Measurements from ENCODE around the gene HSD11B2.

DNA sequence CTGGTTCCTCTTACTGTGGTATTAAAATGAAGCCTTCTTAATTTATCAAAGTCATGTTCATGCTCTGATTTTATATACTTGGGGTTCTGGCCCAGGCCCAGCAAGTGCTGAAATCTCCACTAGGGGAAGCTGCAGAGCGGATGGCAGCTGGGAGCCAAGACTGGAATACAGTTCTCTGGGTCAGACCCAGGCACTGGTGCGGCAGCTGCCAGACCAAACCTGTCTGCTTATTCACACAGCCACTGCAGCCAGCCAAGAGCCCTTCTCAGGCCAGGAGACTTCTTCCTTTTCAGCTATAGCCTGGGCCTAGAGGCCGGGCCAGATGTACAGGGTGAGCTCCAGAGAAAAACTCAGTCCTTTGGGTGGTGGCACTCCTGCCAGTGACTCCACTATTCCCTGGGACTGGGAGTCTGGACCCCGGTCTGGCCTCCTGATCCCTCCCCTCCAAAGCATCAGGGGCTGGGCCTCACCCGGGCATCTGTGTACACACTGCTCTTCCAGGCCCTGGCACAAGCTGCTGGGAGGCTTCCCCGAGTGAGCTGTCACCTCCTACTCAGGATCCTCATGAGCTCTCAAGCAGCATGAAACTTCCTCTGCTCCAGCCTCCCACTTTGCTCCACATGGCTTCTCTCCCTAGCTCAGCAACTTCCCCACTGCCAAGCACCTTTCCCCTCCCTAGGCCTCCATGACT, 25.6 kb downstream of the HSD11B2 start:
- TF ChIP-seq, protein P1, sequence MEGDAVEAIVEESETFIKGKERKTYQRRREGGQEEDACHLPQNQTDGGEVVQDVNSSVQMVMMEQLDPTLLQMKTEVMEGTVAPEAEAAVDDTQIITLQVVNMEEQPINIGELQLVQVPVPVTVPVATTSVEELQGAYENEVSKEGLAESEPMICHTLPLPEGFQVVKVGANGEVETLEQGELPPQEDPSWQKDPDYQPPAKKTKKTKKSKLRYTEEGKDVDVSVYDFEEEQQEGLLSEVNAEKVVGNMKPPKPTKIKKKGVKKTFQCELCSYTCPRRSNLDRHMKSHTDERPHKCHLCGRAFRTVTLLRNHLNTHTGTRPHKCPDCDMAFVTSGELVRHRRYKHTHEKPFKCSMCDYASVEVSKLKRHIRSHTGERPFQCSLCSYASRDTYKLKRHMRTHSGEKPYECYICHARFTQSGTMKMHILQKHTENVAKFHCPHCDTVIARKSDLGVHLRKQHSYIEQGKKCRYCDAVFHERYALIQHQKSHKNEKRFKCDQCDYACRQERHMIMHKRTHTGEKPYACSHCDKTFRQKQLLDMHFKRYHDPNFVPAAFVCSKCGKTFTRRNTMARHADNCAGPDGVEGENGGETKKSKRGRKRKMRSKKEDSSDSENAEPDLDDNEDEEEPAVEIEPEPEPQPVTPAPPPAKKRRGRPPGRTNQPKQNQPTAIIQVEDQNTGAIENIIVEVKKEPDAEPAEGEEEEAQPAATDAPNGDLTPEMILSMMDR (conservative IDR thresholded peaks at IDR 0.05; ENCODE audit: low read depth, low read length) = peak; percentile 50
- TF ChIP-seq RFX5 (IDR thresholded peaks at IDR 0.05; ENCODE audit: low read depth, low read length) = no peak

Data from IMR-90 (cell line).